COLO829 (cell line): ENCODE data around the gene EXOC3L4.
A peak's percentile ranks its signal among the peaks of the same experiment; 100 is the strongest.
"Not testable (repeated sequence)": the region's sequence is repeated elsewhere in the genome, so short reads cannot be mapped to it uniquely, and the experiment has no call there.

ENCODE experiments used
- DNase-seq: peaks from one replicate; pipeline ENCODE4 v3.0.0; 2012; ENCODE audit warnings: low spot score

EXOC3L4 gene

DNA sequence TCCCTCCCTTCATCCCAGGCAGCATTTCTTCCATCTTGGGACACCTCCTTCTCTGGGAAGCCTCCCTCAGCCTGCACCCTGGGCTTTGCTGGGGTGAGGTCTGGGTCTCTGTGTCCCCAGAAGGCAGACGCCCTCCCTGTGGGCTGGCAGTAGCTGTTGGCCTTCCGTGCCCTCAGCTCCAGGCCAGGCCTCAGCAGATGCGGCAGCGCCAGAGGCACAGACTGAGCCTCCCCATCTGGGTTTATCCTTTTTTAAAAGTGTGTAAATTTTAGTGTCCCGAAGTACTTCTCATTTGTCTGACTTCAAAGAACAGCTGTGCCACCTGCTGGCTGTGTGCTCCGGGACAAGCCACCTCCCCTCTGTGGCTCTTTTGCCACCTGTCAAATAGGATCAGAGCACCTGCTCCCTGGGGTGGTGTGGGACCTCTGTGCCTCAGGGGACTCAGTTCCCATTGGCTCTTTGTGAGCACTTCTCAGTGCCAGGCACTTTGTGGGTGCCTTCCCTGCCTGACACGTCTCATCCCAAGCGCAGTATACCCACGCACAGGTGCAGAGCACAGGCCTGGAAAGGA lies 11.1 kb downstream of the EXOC3L4 start:
- no peak for DNase-seq

GRCh38 chr14:103107455-103107854 lies 12.9 kb downstream of the EXOC3L4 start:
- DNase-seq, result no peak

GRCh38 chr14:103107941-103108748 lies 13.6 kb downstream of the EXOC3L4 start:
- DNase-seq, result no peak

- no peak for DNase-seq
Observed at GRCh38 chr14:103108749-103109207, 14.3 kb downstream of the EXOC3L4 start.

GRCh38 chr14:103109535-103110441 lies 15.3 kb downstream of the EXOC3L4 start:
- peak; percentile 54 for DNase-seq

DNA sequence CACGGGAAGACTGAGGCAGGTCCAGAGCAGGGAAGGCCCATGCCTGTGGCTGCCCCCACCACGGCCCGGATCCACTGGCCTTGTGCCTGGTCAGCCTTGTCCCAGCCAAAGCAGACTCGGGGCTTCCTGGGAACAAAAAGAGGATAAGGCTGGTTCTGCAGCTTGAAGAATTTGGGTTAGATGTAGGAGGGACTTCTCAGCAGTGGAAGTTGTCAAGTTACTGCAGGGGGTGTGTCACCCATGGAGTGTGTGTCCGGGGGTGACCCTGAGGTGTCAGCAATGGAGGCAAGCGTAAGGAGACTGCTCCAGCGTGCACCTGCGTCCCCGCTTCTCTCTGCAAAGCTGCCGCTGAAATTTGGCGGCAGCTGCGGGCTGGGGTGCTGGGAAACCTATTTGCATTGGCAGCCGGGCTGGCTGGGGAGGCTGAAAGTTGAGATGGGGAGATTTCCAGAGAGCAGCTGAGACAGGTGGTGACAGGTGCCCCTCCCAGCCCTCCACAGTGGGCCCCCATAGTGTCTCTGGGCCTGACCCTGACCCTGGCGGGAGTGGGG lies 16.2 kb downstream of the EXOC3L4 start:
- no peak for DNase-seq

DNA sequence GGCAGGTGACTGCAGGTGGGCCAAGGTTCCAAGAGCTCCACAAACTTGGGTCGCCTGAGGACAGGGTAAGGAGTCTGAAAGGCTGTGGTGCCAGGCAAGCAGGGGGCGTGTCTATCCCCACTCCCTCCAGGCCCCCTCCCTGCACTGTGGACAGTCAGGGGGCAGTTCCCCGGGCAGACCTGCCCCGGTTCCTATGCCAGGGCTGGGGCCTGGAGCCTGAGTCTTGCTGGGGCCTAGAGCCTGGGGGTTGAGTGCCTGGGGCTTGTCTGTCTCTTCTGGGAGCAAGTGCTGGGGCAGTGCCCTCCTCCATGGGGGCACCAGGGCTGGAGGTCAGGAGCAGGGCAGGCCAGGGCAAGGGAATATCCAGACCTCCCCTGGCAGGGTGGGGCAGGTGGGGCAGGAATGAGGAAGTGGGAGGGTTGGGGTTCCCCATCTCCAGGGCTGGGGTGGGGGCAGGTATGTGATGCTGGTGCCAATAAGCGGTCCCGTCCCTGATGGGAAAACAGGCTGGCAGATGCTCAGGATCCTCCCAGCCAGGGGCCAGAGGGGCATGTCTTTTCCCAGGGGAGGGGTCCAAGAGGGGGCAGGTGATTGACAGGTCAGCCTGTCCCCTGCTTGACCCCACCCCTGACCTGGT lies 16.8 kb downstream of the EXOC3L4 start:
- no peak for DNase-seq

DNA sequence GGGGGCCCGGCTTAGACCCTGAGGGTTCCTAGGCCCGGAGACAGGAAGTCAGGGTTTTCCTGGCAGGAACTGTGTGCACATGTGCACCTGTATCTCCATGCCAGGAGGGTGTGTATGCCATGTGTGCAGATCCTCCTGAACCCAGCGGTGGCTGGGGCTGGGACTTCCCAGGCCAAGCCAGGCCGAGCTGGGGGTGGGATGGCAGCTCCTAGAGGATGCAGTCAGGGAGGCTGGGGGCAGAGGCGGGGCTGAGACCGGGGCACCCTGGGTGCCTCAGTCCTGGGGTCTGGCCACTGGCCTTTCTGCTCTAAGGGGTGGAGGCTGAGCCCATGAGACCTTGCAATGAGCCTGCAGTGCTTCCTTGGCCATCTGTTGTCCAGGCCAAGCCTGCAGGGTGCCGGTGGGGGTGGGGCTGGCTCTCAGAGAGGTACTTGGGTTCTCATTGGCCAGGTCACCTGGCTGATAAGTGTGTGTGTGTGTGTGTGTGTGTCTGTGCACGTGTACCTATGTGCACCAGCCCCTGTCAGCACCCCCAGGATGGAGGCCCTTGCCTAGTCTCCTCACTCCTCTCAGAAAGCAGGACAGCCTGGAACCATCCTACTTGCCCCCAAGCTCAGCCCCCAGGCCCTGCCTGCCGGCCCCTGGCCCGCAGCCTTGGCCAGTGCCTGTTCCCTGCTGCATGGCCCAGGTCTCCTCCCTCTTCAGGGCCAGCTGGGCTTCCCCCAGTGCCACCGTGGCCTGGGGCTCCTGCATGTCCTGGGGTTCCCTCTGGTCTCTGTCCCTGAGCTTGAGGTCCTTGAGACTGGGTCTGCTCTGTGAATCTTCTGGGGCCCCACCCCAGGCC lies 18.1 kb downstream of the EXOC3L4 start:
- no peak for DNase-seq

DNA sequence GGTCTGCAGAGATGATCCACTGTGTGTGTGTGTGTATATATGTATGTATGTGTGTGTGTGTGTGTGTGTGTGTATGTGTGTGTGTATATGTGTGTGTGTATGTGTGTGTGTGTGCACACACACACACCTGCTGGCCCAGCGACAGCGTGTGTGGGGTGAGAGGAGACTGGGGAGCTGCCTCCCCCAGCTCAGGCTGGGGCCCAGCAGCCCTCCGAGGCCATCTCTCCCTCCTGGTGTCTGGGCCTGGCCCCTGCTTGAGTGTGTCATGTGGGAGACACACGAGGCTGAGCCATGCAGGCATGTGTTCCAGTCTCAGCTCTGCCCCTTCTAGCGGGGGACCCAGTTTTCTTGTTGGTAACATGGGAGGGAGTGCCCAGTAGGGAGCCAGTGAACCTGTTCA lies 18.8 kb downstream of the EXOC3L4 start:
- no peak for DNase-seq

- DNase-seq, result no peak
Observed at GRCh38 chr14:103113774-103114173, 19.2 kb downstream of the EXOC3L4 start.

GRCh38 chr14:103115086-103115679 lies 20.7 kb downstream of the EXOC3L4 start:
- DNase-seq, result not testable (repeated sequence)

- DNase-seq, result no peak
Observed at GRCh38 chr14:103115845-103116572, 21.5 kb downstream of the EXOC3L4 start.

DNA sequence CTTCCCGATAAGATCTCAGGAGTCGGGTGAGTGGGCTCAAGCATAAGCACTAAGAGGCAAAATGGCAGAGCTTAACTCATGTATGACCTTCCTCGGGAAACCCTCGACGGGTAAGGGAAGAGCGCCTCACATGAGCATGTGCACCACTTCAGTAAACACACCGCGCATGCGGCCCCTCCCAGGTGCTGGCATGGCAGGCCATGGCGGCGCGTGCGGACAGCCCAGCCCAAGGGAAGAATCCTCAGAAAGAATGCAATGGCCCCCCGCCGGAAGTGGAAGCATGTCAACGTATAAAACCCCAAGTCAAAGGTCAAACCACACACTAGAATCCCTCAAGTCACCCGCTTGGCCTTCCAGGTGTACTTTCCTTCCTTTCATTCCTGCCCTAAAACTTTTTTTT lies 22.1 kb downstream of the EXOC3L4 start:
- no peak for DNase-seq

- not testable (repeated sequence) for DNase-seq
Observed at GRCh38 chr14:103117499-103117898, 23.0 kb downstream of the EXOC3L4 start.

GRCh38 chr14:103118018-103118662 lies 23.6 kb downstream of the EXOC3L4 start:
- DNase-seq, result no peak

- DNase-seq, result no peak
Observed at GRCh38 chr14:103118663-103119404, 24.3 kb downstream of the EXOC3L4 start.

DNA sequence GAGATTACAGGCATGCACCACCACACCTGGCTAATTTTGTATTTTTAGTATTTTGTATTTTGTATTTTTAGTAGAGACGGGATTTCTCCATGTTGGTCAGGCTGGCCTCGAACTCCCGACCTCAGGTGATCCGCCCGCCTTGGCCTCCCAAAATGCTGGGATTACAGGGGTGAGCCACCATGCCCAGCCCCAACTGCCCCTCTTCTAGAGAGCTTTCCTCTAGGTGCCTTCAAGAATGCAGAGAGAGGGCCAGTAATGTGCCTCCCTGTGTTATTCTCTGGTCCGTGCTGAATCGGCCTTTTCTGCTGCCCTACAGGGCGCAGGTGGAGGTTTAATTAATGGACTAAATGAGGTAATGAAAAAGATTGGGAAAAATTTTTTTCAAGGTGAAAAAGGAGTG lies 25.0 kb downstream of the EXOC3L4 start:
- not testable (repeated sequence) for DNase-seq

- DNase-seq, result no peak
Observed at GRCh38 chr14:103121121-103121845, 26.8 kb downstream of the EXOC3L4 start.
